ENCODE data around the gene PIK3CG. TPM values are rescaled to one million over a fixed set of nuclear protein-coding genes. Genes with fewer than 3 reads are reported as not detected.

PIK3CG gene
- total RNA-seq, 1 donor from 2014 or later: 28.1 TPM

DNA sequence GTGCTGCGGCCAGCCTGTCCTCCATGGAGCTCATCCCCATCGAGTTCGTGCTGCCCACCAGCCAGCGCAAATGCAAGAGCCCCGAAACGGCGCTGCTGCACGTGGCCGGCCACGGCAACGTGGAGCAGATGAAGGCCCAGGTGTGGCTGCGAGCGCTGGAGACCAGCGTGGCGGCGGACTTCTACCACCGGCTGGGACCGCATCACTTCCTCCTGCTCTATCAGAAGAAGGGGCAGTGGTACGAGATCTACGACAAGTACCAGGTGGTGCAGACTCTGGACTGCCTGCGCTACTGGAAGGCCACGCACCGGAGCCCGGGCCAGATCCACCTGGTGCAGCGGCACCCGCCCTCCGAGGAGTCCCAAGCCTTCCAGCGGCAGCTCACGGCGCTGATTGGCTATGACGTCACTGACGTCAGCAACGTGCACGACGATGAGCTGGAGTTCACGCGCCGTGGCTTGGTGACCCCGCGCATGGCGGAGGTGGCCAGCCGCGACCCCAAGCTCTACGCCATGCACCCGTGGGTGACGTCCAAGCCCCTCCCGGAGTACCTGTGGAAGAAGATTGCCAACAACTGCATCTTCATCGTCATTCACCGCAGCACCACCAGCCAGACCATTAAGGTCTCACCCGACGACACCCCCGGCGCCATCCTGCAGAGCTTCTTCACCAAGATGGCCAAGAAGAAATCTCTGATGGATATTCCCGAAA lies 2.7 kb downstream of the PIK3CG start:
- peaks cover 49% of the 10 kb centered on the region for H3K36me3 Mint-ChIP-seq (ENCODE audit: low read depth)
- H3K4me1 Mint-ChIP-seq: peaks cover 56% of the 10 kb centered on the region
- H3K4me3 Mint-ChIP-seq: no peak overlapping the region
- intact Hi-C loops (cut with micrococcal nuclease): loop anchor here (5.0 kb wide), 3 partner anchors 185 to 440 kb away; no protein-coding TSS in a partner anchor
- no peak overlapping the region for H3K27ac Mint-ChIP-seq
- H3K27me3 Mint-ChIP-seq: no peaks in the 10 kb centered on the region
- no peaks in the 10 kb centered on the region for H3K9me3 Mint-ChIP-seq
- no peak for DNase-seq

DNA sequence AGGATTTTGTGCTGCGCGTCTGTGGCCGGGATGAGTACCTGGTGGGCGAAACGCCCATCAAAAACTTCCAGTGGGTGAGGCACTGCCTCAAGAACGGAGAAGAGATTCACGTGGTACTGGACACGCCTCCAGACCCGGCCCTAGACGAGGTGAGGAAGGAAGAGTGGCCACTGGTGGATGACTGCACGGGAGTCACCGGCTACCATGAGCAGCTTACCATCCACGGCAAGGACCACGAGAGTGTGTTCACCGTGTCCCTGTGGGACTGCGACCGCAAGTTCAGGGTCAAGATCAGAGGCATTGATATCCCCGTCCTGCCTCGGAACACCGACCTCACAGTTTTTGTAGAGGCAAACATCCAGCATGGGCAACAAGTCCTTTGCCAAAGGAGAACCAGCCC lies 3.3 kb downstream of the PIK3CG start:
- no peak overlapping the region for H3K4me3 Mint-ChIP-seq
- no peak for DNase-seq
- H3K27me3 Mint-ChIP-seq: no peaks in the 10 kb centered on the region
- no peaks in the 10 kb centered on the region for H3K9me3 Mint-ChIP-seq
- H3K36me3 Mint-ChIP-seq (ENCODE audit: low read depth): peaks cover 54% of the 10 kb centered on the region
- intact Hi-C loops (cut with micrococcal nuclease): loop anchor here (5.0 kb wide), 3 partner anchors 184 to 441 kb away; no protein-coding TSS in a partner anchor
- H3K27ac Mint-ChIP-seq: no peak overlapping the region
- peaks cover 58% of the 10 kb centered on the region for H3K4me1 Mint-ChIP-seq

DNA sequence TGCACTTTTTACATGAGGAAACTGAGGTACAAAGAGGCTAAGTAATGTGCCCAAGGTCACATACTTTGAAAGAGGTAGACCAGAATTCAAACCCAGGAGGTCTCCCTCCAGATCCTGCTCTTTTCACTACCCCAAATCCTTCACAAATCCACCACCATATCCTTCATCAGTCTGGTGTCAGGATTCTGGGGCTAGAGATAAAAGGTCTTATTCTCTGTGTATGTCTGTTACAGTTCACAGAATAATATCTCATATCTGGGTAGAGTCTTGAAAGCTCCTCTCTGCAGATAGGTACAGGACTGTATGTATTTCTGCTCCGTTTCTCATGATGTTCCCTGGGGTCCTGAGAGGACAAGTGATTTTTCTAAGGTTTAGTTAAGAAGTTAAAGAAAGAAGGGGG lies 4.9 kb downstream of the PIK3CG start:
- no peak for DNase-seq
- H3K27me3 Mint-ChIP-seq: no peaks in the 10 kb centered on the region
- H3K36me3 Mint-ChIP-seq (ENCODE audit: low read depth): peaks cover 68% of the 10 kb centered on the region
- no peaks in the 10 kb centered on the region for H3K9me3 Mint-ChIP-seq
- H3K4me3 Mint-ChIP-seq: peak overlapping the region; percentile 63
- peak overlapping the region; percentile 59 for H3K27ac Mint-ChIP-seq
- intact Hi-C loops (cut with micrococcal nuclease): loop anchor here (2.0 to 10.0 kb wide), 7 partner anchors 17 to 1925 kb away; no protein-coding TSS in a partner anchor
- H3K4me1 Mint-ChIP-seq: peaks cover 54% of the 10 kb centered on the region

DNA sequence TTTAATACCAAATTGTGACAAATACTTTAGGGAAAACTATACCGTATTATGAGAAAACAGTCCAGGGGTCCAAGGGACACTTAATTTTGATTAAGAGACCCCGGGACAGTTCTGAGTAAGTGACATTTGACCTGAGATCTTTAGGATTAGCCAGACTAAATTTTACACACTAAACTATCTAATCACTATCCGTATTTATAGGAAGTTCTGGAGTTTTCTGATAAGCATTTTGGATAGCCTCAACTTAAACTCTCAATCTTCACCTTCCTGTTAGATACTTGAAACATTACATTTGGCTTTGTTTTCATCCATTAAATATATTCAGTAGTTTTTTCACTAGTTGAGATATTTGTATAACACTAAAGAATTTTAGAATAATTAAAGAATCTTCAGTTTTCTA lies 5.4 kb downstream of the PIK3CG start:
- Mint-ChIP-seq H3K27ac (peak overlapping the region; percentile 59), H3K4me1 (peaks cover 54% of the 10 kb centered on the region), H3K27me3 (no peaks in the 10 kb centered on the region), H3K9me3 (peaks cover 4% of the 10 kb centered on the region), H3K36me3 (ENCODE audit: low read depth) (peaks cover 74% of the 10 kb centered on the region), H3K4me3 (peak overlapping the region; percentile 63)
- DNase-seq: no peak
- intact Hi-C loops (cut with micrococcal nuclease): loop anchor here (2.0 to 10.0 kb wide), 4 partner anchors 16 to 1926 kb away; no protein-coding TSS in a partner anchor

DNA sequence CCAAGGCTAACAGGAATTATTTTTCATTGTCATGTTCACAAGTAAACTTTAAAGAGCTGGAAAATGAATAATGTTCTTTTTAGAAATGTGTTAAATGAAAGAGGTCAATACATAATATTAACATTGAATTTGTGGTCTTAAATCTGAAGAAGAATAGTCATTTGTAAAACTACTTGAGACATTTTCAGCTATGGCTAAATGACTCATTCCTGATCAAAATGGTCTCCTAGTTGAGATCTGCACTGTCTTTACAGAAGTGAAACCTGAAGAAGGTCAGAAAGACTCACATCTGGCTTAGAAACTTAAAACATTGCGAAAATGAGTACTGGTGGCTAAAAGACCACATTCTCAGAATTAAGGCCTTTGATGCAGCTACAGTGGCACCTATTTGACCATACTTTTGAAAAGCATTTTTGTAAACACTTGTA lies 5.9 kb downstream of the PIK3CG start:
- peak overlapping the region; percentile 68 for H3K27ac Mint-ChIP-seq
- H3K9me3 Mint-ChIP-seq: peaks cover 5% of the 10 kb centered on the region
- intact Hi-C loops (cut with micrococcal nuclease): loop anchor here (1.0 to 10.0 kb wide), 5 partner anchors 16 to 1926 kb away; no protein-coding TSS in a partner anchor
- H3K4me3 Mint-ChIP-seq: peak overlapping the region; percentile 36
- peak; percentile 63 for DNase-seq
- peaks cover 54% of the 10 kb centered on the region for H3K4me1 Mint-ChIP-seq
- no peaks in the 10 kb centered on the region for H3K27me3 Mint-ChIP-seq
- H3K36me3 Mint-ChIP-seq (ENCODE audit: low read depth): peaks cover 76% of the 10 kb centered on the region

DNA sequence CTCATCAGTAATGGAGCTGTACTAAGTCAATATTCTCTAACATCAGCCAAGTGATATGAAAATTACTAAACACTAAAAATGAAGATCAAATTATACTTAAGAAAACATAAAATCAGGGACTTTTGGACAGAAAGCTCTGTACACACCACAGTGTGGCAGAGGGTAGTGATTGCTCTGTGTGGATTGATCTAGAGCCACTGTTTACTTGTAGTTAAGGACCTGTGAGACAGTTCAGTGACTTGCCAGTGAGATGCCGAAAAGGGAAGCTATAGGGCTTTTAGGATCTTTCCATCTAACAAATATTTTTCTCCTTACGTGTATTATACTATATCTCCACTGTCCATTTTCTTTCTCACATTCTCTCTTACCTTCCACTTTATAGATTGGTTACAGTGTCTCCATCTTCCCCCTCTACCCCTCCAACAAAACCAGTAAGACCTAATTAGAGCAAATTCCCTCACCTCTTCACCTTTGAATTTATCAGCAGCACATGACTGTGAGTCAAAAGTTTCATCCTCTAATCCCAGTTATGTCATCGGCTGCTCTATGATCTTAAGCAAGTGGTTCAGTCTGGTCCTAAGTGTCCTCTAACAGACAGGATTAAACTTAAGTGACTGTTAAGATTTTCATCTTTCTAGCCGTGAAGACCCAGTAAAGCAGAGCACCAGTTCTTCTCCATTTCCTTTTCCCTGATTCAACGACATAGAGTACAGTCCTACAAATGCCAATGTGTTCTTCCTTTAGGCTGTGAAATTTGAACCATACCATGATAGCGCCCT lies 6.9 kb downstream of the PIK3CG start:
- Mint-ChIP-seq H3K27me3 (no peaks in the 10 kb centered on the region), H3K4me1 (peaks cover 47% of the 10 kb centered on the region), H3K4me3 (peak overlapping the region; percentile 68), H3K27ac (peak overlapping the region; percentile 68), H3K36me3 (ENCODE audit: low read depth) (peaks cover 79% of the 10 kb centered on the region), H3K9me3 (peaks cover 5% of the 10 kb centered on the region)
- intact Hi-C loops (cut with micrococcal nuclease): loop anchor here (1.0 to 10.0 kb wide), 5 partner anchors 15 to 1927 kb away; no protein-coding TSS in a partner anchor
- no peak for DNase-seq

DNA sequence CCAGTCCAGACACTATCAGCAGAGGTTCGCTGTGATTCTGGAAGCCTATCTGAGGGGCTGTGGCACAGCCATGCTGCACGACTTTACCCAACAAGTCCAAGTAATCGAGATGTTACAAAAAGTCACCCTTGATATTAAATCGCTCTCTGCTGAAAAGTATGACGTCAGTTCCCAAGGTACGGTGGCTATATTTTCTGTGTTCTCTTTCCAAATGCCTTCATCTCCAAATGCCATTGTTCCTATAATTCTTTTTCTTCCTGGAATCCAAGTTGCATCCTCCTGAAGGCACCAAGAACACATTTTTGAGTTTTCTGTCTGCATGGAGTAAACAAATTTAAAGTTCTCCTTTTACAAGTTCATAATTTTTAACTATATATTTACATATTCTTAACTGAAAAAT lies 7.7 kb downstream of the PIK3CG start:
- peak overlapping the region; percentile 68 for H3K27ac Mint-ChIP-seq

DNA sequence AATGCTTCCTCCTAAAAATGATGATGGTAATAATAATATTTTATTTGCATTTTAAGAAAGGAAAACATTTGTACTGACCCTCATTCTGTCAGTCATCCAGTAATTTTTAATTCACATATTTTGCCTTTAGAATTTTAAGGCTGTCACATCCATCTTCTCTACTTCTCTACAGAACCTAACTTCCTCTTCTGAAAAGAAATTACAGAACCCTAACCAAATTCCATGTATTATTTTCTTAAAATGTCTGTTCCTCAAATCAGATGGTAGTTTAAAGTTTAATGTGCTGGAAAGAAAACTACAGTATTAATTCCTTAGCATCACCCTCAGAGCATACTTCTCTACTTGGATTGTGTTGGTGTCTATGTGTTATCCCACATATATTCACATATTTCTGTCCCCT lies 9.0 kb downstream of the PIK3CG start:
- no peaks in the 10 kb centered on the region for H3K27me3 Mint-ChIP-seq
- H3K27ac Mint-ChIP-seq: no peak overlapping the region
- no peak for DNase-seq
- no peak overlapping the region for H3K4me3 Mint-ChIP-seq
- peaks cover 5% of the 10 kb centered on the region for H3K9me3 Mint-ChIP-seq
- peaks cover 54% of the 10 kb centered on the region for H3K4me1 Mint-ChIP-seq
- H3K36me3 Mint-ChIP-seq (ENCODE audit: low read depth): peaks cover 77% of the 10 kb centered on the region
- intact Hi-C loops (cut with micrococcal nuclease): loop anchor here (10.0 kb wide), 1 partner anchor 1929 kb away; no protein-coding TSS in a partner anchor

More for the DNA sequence above, 7.7 kb downstream of the PIK3CG start:
- Mint-ChIP-seq H3K27me3 (no peaks in the 10 kb centered on the region), H3K4me3 (peak overlapping the region; percentile 68), H3K4me1 (peaks cover 46% of the 10 kb centered on the region), H3K36me3 (ENCODE audit: low read depth) (peaks cover 78% of the 10 kb centered on the region), H3K9me3 (peaks cover 5% of the 10 kb centered on the region)
- no peak for DNase-seq
- intact Hi-C loops (cut with micrococcal nuclease): loop anchor here (10.0 kb wide), 1 partner anchor 1928 kb away; no protein-coding TSS in a partner anchor

DNA sequence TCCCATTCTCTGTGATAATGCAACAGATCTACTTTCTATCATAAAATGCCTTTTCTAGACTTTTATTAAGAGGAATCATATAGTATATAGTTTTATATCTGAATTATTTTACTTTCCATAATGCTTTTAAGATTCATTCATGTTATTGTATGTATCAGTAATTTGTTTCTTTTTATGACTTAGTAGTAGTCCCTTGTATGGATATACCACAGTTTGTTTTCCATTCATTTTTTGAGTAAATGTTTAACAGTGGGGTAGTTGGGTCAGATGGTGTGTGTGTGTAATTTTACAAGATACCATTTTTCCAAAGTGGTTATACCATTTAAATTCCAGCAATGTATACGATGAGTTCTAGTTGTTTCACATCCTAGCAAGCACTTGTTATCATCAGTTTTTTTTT lies 10.4 kb downstream of the PIK3CG start:
- DNase-seq: no peak
- no peak overlapping the region for H3K4me3 Mint-ChIP-seq
- no peaks in the 10 kb centered on the region for H3K27me3 Mint-ChIP-seq
- intact Hi-C loops (cut with micrococcal nuclease): loop anchor here (10.0 kb wide), 1 partner anchor 1931 kb away; no protein-coding TSS in a partner anchor
- H3K9me3 Mint-ChIP-seq: peaks cover 5% of the 10 kb centered on the region
- H3K27ac Mint-ChIP-seq: no peak overlapping the region
- peaks cover 76% of the 10 kb centered on the region for H3K36me3 Mint-ChIP-seq (ENCODE audit: low read depth)
- peaks cover 44% of the 10 kb centered on the region for H3K4me1 Mint-ChIP-seq

DNA sequence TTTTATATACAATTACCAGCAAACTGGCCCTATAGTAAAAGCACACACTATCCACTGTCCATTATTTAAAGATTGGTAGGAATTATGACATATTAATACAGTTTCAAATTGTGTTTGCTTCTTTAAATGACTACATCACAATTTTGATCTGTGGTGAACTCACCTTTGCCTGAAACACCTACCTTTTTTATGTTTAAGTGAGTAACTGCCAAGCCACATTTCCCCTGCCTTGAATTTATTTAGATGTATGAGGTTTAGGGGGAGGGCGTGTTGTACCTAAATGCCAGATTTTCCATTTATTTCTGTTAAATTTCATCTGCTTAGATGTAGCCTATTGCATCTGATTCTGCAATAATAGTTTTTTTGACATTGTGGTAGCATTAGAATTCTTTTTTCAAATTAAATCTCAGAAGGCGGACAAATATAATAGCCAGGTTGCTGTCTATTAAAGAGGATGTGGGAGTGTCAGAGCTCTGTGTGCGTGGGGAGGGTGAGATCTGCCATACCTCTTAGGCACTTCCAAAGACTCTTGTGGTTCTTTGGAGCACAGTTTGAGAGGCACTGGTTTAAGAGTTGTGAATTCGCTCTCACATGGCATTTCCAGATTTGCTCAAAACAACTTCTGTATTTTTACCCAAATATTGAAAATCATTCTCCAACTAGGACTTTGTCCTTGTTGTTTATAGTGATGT lies 13.8 kb downstream of the PIK3CG start:
- H3K9me3 Mint-ChIP-seq: peaks cover 5% of the 10 kb centered on the region
- intact Hi-C loops (cut with micrococcal nuclease): loop anchor here (10.0 kb wide), 1 partner anchor 1934 kb away; no protein-coding TSS in a partner anchor
- H3K27me3 Mint-ChIP-seq: no peaks in the 10 kb centered on the region
- no peak overlapping the region for H3K4me3 Mint-ChIP-seq
- peaks cover 89% of the 10 kb centered on the region for H3K36me3 Mint-ChIP-seq (ENCODE audit: low read depth)
- DNase-seq: peak; percentile 20
- H3K4me1 Mint-ChIP-seq: peaks cover 27% of the 10 kb centered on the region
- H3K27ac Mint-ChIP-seq: peak overlapping the region; percentile 54

DNA sequence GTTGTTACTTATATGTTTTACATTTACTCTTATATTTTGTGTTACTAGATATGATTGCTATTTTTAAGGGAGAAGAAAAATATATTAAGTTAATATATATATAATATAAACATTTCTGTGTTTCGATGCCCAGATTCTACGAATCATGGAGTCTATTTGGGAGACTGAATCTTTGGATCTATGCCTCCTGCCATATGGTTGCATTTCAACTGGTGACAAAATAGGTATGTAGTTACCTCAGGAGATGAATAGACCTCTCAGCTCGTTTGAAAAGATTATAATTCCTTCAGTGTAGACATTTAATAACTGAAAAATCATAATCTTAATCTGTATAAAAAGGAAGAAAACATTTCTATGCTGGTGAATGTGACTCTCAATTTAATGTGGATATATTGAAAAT lies 16.9 kb downstream of the PIK3CG start:
- intact Hi-C loops (cut with micrococcal nuclease): no loop called here
- no peak overlapping the region for H3K27ac Mint-ChIP-seq
- H3K4me1 Mint-ChIP-seq: peaks cover 28% of the 10 kb centered on the region
- H3K9me3 Mint-ChIP-seq: no peaks in the 10 kb centered on the region
- H3K36me3 Mint-ChIP-seq (ENCODE audit: low read depth): peaks cover 93% of the 10 kb centered on the region
- H3K27me3 Mint-ChIP-seq: no peaks in the 10 kb centered on the region
- no peak for DNase-seq
- H3K4me3 Mint-ChIP-seq: no peak overlapping the region

DNA sequence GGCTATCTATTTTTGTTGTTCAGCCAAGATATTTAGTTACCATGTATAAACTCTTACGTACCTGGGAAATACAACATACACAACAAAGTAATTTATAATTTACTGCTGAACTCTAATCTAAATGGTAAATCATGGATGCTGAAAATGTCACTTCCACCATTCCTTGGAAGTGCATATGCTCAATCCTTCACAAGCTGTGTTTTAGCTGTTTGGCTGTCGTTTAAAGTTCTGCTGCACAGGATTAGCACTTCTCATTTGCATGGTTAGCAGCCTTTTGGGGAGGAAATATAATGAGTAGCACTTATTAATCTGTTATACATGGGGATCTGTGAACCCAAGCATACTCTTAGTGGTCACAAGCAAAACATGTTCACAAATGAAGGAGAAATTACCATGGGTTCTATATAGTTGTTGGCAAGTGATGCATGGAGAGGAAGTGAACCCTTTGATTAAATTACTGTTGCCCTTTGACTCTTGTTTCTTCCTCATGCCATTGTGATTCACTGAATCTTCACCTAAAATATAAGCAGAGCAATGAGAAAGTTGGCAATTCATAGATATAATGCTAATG lies 18.5 kb downstream of the PIK3CG start:
- H3K4me1 Mint-ChIP-seq: peaks cover 23% of the 10 kb centered on the region
- H3K27ac Mint-ChIP-seq: no peak overlapping the region
- H3K36me3 Mint-ChIP-seq (ENCODE audit: low read depth): peaks cover 91% of the 10 kb centered on the region
- DNase-seq: peak; percentile 16
- no peaks in the 10 kb centered on the region for H3K27me3 Mint-ChIP-seq
- intact Hi-C loops (cut with micrococcal nuclease): no loop called here
- H3K9me3 Mint-ChIP-seq: no peaks in the 10 kb centered on the region
- no peak overlapping the region for H3K4me3 Mint-ChIP-seq

DNA sequence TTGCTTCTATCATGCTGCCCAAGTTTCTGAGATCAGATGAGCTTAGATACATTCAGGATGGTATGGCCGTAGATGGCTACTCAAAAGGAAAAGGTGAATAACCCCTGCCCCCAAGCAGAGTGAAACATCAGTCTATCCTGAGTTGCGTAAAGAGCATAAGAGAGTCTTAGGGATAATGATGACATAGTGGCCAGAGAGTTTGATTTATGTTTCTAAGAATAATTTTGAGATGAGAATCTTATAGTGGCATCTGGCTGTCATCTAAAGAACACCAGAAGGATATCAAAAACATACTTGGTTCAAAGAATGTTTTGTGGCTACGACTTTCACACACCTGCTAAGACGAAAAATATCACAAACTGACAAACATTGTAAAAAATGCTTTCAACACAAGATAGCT lies 20.6 kb downstream of the PIK3CG start:
- intact Hi-C loops (cut with micrococcal nuclease): loop anchor here (2.0 kb wide), 1 partner anchor 15 kb away; no protein-coding TSS in a partner anchor
- Mint-ChIP-seq H3K9me3 (no peaks in the 10 kb centered on the region), H3K4me1 (peaks cover 16% of the 10 kb centered on the region), H3K27ac (no peak overlapping the region), H3K27me3 (no peaks in the 10 kb centered on the region), H3K4me3 (no peak overlapping the region), H3K36me3 (ENCODE audit: low read depth) (peaks cover 85% of the 10 kb centered on the region)
- no peak for DNase-seq
